HG02623 (cell line): ENCODE data around the gene TNRC6C.
"Not testable (repeated sequence)": the region's sequence is repeated elsewhere in the genome, so short reads cannot be mapped to it uniquely, and the experiment has no call there.

Experiments
- ATAC-seq: cut with Tn5 transposase; IDR thresholded peaks from one replicate; pipeline ENCODE4 v1.9.1; 2021; ENCODE audit warnings: moderate library complexity; ENCODE audit not compliant: unreplicated experiment

The TNRC6C gene

DNA sequence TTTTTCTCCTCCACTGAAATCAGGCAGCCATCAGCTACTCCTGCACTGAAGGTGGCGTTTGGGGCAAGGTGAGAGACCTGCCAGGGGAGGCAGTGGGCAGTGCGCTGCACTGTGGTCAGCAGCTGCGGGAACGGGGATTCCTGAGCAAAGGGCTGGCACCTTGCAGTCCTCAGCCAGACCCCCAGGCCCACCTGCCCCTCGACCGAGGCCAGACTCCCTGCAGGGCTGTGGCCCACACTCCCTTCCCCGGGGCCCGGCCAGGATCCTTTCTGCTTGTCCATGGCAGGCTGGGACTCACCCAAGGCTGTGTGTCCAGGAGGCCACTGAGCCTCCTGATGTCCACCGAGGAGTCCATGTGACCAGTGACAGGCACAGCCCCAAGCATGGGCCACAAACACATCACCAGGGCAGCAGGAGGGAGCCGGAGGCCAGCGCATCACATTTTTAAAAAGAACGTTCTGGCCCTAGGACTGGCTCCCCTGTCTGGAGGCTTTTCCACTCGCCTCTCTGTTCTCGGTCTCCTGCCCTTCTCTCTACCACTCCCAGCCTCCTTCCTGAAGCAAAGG lies 28.5 kb upstream of the TNRC6C start:
- ATAC-seq, result no peak

GRCh38 chr17:77930780-77931768 lies 27.4 kb upstream of the TNRC6C start:
- ATAC-seq, result no peak

- ATAC-seq, result no peak
These were observed 24.6 kb upstream of the TNRC6C start for GRCh38 chr17:77933777-77934398.

DNA sequence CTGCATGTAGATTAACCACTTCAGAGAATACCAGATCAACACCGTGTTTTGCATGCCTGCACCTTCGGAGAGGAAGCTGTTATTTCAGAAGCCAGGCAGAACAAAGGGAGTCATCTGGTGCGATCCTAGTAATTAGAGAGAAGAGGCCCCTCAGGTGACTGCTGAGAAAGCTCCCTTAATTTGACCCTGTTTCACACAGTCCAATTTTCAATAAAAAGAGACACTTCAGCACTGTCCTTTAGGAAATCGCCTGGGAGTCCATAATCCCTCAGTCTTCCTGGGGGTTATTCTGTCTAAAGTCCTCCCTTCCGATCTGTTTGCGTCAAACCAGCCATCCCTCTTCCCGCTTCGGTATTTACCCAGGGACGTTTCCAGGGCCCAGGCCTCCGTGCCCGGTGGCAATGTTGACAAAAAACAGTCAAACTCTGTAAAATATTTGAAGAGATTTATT lies 23.4 kb upstream of the TNRC6C start:
- no peak for ATAC-seq

- ATAC-seq, result not testable (repeated sequence)
These were observed 22.8 kb upstream of the TNRC6C start for GRCh38 chr17:77935744-77936143.

DNA sequence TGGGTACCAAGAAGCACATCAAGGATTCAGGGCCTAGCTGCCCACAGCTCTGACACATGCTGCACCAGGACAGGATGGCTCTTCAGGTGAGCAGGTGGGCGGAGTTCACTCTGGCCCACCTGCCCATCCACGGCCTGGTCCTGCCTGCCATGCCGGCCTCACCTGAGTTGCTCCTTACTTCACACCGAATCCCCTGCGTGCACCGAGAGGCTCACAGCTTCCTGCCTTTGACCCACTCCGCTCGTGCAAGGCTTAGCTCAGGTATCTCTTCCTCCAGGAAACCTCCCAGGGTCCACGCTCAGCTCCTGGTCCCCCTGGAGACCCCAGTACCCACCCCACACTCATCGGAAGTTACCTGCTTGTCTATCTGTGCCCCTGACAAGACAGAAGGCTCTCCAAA lies 21.6 kb upstream of the TNRC6C start:
- no peak for ATAC-seq

GRCh38 chr17:77941004-77941403 lies 17.5 kb upstream of the TNRC6C start:
- ATAC-seq, result no peak

DNA sequence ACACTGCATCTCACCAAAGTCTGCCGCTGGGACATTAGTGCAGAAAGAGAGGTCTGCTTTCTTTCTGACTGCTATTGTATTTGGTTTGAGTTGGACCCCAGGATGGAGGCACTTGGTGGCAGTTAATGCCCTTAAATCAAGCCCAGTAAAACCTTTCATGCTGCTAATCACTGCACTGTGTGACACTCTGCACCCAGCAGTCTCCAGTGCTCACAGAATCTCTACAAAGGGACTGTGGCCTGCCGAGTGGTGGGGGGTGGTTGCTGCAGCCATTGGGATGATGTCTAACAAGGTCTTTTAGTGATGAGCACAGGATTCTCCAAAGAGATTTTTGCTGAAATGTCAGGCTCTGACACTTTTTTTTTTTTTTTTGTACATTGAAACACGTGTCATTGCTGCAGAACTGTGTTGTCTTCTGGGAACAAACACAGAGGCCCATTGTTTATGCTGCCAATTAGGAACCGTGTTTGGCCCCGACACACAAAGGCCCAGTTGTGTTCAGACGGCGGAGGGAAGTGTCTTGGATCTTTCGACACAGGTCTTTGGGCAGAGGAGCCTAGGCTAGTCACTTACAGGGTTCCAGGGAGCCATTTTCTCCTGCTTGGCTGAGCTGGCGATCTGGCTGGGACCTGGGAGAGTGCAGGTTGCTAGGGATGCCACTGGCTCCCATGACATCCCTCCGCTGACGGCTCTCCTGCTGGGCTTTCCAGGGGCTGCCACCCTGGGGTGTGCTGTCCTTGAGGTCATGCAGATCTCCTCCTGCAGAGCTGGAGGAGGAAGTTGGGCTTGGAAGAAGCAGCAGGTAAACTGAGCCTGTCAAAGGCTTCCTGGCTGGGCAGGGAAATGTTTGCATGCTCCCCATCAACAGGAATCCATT lies 16.2 kb upstream of the TNRC6C start:
- no peak for ATAC-seq

DNA sequence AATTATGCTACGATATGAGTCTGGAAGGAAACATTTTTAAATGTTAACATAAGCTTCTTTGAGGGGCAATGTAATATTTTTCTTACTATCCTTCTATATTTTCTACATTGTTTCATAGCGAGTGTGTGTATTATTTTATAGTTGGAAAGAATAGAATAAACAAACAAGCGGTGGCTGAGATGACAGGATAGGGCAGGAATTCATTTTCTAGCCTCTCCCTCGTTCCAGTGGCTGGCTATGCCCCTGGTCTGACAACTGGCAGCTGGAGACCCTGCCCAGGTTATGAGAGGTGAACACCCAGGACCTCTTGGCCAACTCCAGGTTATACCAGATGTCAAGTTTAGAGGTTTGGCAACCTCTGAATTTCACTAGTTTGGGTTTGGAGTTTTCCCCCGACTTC lies 14.5 kb upstream of the TNRC6C start:
- ATAC-seq, result no peak

GRCh38 chr17:77944390-77945222 lies 13.9 kb upstream of the TNRC6C start:
- ATAC-seq, result no peak

GRCh38 chr17:77946900-77947645 lies 11.4 kb upstream of the TNRC6C start:
- ATAC-seq, result no peak

GRCh38 chr17:77948690-77949114 lies 9.8 kb upstream of the TNRC6C start:
- ATAC-seq, result no peak

GRCh38 chr17:77951123-77951522 lies 7.4 kb upstream of the TNRC6C start:
- ATAC-seq, result no peak

- ATAC-seq, result no peak
These were observed 6.1 kb upstream of the TNRC6C start for GRCh38 chr17:77952368-77952767.

- ATAC-seq, result no peak
These were observed 1.2 kb upstream of the TNRC6C start for GRCh38 chr17:77957235-77957856.

- peak; percentile 22 for ATAC-seq
These were observed 218 bp downstream of the TNRC6C start for GRCh38 chr17:77958716-77959125.

DNA sequence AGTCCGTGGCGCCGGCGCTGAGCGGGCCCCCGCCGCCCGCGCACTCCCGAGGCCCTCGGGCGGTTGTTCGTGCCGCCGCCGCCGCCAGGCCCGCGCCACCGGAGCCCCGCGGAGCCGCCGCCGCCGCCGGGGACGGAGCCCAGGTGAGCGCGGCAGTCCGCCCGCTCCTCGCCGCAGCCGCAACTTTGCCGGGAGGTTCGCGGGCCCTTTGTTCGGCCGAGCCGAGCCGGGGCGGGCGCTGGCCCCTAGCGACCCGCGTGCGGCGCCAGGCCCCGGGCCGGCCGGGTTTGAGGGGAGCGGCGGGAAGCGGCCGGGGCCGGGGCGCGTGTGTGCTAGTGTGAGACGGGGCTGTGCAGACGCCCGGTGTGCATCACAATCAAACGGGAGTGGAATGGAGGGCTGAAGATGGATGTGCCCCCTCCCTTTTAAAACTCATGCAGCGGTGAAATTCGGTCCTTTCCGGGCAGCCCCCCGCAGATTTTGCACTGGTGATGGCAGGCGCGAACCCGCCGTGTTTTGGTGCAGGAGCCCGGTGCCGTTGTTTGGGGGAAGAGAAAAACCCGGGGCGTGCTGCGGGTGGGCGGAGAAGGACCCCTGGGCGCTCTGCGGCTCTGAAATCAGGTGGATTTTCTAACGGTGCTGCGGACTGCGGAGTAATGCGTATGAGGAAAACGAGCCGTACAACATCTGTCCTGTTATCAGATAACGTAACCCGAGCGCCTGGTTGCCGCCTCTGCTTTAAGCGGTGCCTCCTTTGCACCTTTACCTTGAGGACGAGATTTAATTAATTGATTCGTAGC lies 823 bp downstream of the TNRC6C start:
- ATAC-seq, result peak; percentile 7
